ENCODE results near the gene MRNIP.
"Not testable (repeated sequence)": the region's sequence is repeated elsewhere in the genome, so short reads cannot be mapped to it uniquely, and the experiment has no call there.

The MRNIP gene

DNA sequence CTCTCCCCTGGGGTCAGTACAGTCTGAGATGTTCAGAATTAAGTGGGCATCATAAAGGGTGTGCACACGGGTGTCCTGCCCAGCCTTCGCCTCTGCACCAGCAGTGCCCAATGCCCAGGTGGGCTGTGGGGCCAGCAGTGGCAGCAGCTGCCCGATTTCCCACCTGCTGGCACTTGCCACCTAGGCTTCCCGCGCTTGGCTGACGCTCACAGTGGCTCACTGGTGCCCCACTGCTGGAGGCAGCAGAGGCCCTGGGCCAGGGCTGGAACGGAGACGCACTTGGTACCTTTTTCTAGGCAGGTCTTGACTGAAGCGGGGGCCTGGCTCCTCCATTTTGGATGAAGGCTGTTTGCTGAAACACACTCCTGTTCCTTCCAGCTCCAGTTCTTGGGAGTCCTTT, 17.0 kb downstream of the MRNIP start:
- H3K27ac ChIP-seq: no peak overlapping the region
- no peak for TF ChIP-seq ZFX (IDR thresholded peaks at IDR 0.05; ENCODE audit: borderline replicate concordance)
- TF ChIP-seq CTCF (IDR thresholded peaks at IDR 0.05): no peak

- no peak overlapping the region for H3K27ac ChIP-seq
- TF ChIP-seq ZFX (IDR thresholded peaks at IDR 0.05; ENCODE audit: borderline replicate concordance) (no peak), CTCF (IDR thresholded peaks at IDR 0.05) (no peak)
Measured at GRCh38 chr5:179840766-179841165, 17.9 kb downstream of the MRNIP start.

DNA sequence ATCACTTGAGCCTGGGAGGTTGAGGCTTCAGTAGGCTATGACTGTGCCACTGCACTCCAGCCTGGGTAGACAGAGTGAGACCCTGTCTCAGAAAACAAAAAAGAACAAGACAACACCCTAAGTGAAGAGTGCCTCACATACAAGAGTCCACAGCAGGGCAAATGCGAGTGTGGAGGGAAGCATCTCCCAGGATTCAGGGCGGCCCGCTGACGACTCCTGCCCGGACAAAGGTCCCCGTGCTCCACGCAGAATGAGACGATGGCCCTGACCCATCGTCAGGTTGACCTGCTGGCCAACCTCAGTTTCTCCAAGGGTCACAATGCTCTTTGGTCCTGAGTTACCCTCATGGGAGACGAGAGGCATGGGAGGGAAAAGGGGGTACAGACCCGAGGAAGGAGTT, 18.3 kb downstream of the MRNIP start:
- no peak overlapping the region for H3K27ac ChIP-seq

DNA sequence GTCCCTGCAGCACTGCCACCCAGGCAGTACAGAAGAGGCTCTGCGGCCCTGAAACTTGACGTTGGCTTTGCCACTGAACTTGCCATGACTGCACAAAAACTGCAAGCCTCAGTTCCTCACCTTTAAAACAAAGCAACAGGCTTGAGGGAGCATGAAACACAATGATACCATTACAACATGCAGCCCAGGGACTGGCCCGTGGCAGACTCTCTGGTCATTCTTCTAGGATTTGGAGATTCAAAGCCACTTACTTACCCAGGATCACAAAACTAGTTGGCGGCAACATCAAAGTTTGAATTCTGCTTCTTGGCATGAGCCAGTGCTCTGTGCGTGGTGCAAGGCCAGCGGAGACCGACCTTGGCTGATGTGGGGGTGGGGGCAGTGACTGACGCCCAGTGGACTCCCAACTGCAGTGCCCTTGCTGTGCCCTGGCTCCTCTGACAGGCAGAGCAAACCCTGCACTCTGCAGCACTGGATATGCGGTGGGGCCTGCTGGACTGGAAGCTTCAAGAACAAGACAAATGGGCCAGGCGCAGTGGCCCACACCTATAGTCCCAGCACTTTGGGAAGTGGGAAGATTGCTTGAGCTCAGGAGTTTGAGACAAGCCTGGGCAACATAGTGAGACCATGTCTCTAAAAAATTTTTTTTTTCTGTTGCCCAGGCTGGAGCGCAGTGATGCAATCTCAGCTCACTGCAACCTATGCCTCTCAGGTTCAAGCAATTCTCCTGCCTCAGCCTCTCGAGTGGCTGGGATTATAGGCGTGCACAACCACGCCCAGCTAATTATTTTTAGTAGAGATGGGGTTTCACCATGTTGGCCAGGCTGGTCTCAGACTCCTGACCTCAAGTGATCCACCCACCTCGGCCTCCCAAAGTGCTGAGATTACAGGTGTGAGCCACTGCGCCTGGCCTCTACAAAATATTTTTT, 19.0 kb downstream of the MRNIP start:
- TF ChIP-seq CTCF (IDR thresholded peaks at IDR 0.05): no peak
- TF ChIP-seq ZFX (IDR thresholded peaks at IDR 0.05; ENCODE audit: borderline replicate concordance): no peak
- H3K27ac ChIP-seq: no peak overlapping the region

More for the DNA sequence above, 18.3 kb downstream of the MRNIP start:
- TF ChIP-seq ZFX (IDR thresholded peaks at IDR 0.05; ENCODE audit: borderline replicate concordance) (no peak), CTCF (IDR thresholded peaks at IDR 0.05) (no peak)

DNA sequence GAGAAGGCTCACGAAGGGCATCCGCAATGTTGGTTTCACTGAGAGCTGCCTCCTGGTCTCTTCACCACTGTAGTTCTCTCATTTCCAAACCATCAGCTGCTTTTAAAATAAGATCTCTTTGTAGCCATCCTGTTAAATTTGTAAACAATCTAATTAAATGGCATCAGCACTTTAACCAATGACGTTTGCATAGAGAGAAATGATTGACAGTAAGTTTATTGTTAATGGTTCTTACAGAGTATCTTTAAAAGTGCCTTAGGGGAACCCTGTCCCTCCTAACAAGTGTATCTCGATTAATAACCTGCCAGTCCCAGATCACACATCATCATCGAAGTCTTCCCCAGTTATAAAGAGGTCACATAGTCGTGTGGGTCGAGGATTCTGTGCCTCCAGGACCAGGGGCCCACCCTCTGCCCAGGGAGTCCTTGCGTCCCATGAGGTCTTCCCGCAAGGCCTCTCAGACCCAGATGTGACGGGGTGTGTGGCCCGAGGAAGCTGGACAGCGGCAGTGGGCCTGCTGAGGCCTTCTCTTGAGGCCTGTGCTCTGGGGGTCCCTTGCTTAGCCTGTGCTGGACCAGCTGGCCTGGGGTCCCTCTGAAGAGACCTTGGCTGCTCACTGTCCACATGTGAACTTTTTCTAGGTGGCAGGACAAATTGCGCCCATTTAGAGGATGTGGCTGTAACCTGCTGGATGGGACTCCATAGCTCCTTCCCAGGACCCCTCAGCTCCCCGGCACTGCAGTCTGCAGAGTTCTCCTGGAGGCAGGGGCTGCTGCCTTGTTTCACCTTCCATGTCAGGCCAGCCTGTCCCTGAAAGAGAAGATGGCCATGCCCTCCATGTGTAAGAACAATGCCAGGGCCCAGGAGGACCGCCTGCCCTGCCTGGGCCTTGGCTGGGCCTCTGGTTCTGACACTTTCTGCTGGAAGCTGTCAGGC, 21.3 kb downstream of the MRNIP start:
- TF ChIP-seq CTCF (IDR thresholded peaks at IDR 0.05): no peak
- no peak for TF ChIP-seq ZFX (IDR thresholded peaks at IDR 0.05; ENCODE audit: borderline replicate concordance)
- no peak overlapping the region for H3K27ac ChIP-seq

- TF ChIP-seq CTCF (IDR thresholded peaks at IDR 0.05) (no peak), ZFX (IDR thresholded peaks at IDR 0.05; ENCODE audit: borderline replicate concordance) (no peak)
- H3K27ac ChIP-seq: no peak overlapping the region
Measured at GRCh38 chr5:179836225-179837019, 22.2 kb downstream of the MRNIP start.

- not testable (repeated sequence) for H3K27ac ChIP-seq
Measured at GRCh38 chr5:179834871-179835270, 23.7 kb downstream of the MRNIP start.
